HG03457 (cell line): Measurements from ENCODE around the gene REELD1.
A peak's percentile ranks its signal among the peaks of the same experiment; 100 is the strongest.

Experiments used
- ATAC-seq: cut with Tn5 transposase; IDR thresholded peaks from one replicate; pipeline ENCODE4 v1.9.1; 2021; ENCODE audit warnings: moderate number of reproducible peaks; ENCODE audit not compliant: unreplicated experiment

The REELD1 gene

DNA sequence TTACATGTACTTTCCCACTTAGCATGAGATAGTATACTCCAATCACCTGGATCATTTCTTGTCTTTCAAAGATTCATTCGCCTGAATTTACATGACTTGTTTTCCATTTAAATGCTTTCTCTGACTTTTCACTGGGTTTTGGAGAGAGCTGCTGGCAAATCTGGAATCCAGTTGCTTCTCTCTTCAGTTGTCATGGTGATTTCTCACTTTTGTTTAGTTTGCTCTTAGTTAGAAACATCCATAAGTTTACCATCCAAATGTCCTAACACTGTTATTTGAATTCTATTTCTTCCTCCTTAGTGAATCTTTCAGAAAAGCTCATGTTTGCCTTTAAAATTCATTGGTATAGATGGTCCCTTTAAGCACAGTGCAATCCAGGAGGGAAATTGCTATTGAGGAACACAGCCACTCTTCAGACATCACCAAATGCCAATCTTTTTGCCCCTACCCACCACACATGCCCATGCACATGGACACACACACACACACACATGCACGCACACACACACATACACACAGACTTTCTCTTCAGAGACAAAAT is 51.7 kb downstream of the REELD1 start:
- ATAC-seq: no peak

DNA sequence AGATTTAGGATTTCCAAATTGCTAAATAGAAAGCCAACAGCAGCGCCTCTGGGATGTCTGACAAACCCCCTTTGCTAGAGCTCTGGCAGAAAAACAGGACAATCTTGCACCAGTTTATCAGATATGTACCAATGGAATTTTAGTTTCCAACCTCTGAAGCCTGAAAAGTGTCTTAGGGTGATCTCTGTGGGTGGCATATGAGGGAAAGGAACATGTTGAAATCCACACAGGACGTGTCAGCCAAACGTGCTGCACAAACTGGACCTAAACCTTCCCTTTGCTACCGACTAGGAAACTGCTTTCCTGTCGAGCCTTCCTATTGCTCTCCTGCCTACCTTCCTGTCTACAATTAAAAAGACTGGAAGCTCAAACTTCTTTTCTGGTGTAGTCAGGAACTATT is 53.5 kb downstream of the REELD1 start:
- no peak for ATAC-seq

DNA sequence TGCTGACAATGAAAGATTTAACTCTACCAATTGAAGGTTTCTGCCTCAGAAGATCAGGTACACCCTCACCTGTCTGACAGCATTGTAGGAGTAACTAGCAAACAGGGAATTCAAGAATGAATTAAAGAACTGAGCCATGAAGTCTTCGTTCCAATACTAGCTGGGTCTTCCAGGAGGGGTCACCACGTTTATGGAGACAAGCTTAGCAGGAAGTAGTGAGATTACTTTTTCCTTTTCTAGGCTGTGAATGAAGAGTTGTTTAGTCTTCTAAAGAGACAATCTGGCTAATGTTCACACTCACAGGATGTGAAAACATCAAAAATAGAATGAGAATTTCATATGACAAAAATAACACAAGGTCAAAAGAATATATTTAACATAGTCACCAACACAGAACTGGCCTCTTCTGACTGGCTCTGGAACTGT is 54.9 kb downstream of the REELD1 start:
- peak; percentile 41 for ATAC-seq

DNA sequence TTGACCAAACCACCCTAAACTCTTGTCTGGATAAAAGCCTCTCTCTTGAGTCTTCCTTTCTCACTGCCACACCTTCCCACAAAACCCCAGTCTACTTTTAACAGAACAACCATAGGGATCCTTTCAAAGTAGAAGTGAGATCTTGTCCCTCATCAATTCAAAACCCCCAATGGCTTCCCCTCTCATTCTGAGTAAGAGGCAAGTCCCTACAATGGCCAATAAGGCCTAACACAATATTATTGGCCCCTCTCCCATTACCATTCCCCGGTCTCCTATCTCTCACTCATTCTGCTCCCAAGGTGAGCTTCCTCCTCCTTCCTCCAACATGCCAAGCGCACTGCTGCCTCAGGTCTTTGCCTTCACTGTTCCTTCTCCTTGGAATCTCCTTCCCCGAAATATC is 57.1 kb downstream of the REELD1 start:
- ATAC-seq: no peak

DNA sequence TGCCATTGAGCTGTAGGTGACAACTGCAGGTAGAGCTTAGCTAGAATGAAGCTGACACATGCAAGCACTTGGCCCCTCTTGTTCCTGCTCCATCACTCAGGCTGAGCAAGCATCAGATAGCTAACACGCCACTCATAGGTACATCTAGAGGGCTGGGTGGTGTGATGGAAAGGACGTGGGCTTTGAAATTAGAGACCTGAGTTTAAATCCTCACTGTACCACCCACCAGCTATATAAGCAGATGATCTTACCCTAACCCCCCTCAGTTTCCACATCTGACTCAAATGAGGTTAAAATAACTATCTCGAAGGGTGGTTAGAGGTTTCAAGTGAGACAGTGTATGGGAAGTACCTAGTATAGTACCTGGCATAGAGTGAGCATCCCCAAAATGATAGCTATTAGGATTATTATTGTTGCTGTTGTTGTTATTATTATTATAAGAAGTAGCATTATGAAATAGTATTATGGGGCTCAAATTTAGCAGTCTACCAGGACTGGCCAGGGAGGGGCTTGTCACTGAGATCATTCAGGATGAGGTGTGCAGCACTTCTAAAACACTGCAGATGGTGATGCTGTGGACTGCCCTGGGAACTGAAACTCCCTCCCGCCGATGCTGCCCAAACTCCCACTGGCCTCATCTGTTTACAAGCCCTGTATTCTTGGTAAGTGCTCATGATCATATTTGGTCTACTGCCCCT is 59.0 kb downstream of the REELD1 start:
- ATAC-seq: peak; percentile 74

DNA sequence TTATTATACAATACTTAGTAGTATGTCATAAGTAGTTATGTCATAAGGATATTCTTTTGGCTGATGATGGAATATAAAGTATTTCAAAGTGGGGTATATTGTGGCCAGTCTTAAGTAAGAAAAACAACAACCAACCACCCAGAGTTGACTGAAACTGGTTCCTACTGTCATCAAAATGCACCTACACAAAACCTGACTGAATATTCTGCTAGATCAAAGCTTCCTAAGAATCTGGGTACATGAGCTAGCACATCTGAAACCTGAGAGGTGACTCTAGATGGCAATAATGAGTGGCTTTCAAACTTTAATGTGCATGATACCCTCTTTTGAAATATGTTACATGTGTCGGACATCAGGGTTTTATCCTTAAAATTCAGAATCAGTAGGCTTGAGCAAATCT is 60.4 kb downstream of the REELD1 start:
- ATAC-seq: no peak

DNA sequence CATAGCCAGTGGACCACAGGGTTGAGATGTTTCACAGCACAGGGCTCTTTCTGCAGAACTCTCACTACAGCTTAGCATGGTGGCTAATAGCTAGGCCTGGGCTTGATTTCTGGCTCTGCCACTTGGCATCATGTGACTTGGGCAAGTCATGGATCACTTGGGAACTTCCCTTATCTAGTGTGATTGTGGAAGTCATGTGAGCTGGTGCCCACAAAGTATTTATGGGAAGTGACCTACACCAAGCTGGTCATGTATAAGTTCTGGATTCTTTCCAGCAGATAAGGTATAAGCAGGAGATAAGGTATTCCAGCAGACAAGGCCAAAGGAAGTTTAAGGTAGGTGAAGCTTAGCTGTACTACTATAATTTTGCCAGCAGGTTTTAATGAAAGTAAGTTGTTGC is 61.0 kb downstream of the REELD1 start:
- no peak for ATAC-seq

DNA sequence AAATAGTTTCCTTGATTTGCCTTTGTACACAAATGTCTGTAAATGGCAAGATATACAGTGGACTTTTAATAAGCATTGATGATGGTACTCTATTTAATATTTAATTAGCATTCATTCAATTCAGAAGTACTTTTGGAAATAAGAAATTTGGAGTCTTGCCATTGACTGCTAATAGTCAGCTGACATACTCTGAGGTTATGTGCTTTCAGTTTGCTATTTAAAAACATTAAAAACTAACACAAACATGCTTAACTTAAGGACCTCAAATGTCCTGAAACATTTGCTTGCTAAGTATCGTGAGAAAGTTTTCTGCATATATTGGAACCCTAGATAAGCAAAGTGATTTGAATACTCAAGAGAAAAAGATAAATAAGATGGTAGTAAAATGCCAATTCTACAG is 64.6 kb downstream of the REELD1 start:
- no peak for ATAC-seq
